ENCODE results near the gene KIAA0753.
"Not testable (repeated sequence)": the region's sequence is repeated elsewhere in the genome, so short reads cannot be mapped to it uniquely, and the experiment has no call there.

Gene KIAA0753

GRCh38 chr17:6596511-6596910 lies 44.0 kb downstream of the KIAA0753 start:
- FAIRE-seq, result no peak

- no peak for FAIRE-seq
These were observed 44.4 kb downstream of the KIAA0753 start for GRCh38 chr17:6596081-6596480.

- not testable (repeated sequence) for FAIRE-seq
These were observed 47.1 kb downstream of the KIAA0753 start for GRCh38 chr17:6593371-6593770.

DNA sequence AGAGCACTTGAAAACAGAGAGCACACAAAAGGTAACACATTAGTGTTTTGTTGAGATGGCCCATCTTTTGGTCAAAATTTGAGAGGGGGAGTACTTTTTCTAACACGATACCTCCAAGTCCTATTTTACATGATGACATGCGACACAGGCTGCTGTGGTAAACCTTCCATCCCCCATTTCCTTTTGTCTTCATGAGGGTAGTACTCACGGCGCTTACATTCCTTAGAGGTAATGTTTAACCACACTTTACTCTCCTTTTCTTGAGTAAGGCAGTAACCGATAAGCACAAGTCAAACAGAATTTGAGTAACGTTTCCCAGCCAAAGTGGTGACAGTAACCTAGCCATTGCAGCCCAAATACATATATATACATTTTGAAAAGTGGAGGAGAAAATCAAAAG lies 48.3 kb downstream of the KIAA0753 start:
- FAIRE-seq, result peak; percentile 5

GRCh38 chr17:6591599-6592158 lies 48.8 kb downstream of the KIAA0753 start:
- no peak for FAIRE-seq

GRCh38 chr17:6589266-6589946 lies 51.1 kb downstream of the KIAA0753 start:
- FAIRE-seq, result no peak

DNA sequence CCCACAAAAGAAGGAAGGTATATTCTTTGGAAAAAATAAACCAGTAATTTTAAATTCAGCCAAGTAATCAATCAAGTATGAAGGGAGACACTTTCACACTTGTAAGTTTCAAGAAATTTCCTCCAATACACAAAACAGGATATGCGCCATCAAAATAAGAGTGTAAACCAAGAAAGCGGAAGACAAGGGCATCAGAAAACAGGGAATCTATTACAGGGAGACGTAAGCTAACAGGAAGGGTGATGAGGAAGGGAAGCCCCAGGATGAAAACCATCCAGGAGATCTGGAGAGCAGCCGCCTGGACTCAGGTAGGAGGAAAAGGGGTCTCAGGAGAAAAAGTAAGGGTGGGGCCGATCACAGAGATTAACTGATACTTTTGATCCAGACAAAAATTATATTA lies 52.3 kb downstream of the KIAA0753 start:
- no peak for FAIRE-seq

GRCh38 chr17:6587310-6587709 lies 53.2 kb downstream of the KIAA0753 start:
- no peak for FAIRE-seq

DNA sequence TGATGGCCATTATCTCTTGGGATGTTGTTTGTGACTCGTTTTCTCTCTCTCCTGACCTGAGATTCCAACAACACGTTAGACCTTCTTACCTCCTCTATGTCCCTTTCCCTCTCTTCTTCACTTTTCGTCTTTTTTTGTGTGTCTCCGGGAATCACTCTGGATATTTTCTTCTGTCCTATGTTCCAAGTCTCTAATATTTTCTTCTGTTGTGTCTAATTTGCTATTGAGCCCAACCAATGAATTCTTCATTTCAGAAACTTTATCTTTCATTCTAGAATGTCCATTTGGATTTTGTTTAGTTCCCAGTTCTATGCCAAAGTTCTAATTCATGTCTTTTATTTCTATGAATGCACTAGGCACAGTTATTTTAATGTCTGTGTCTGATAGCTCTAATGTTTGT lies 57.1 kb downstream of the KIAA0753 start:
- FAIRE-seq, result no peak

GRCh38 chr17:6580625-6581024 lies 59.9 kb downstream of the KIAA0753 start:
- no peak for FAIRE-seq

GRCh38 chr17:6578491-6578890 lies 62.0 kb downstream of the KIAA0753 start:
- no peak for FAIRE-seq

GRCh38 chr17:6577686-6578263 lies 62.7 kb downstream of the KIAA0753 start:
- no peak for FAIRE-seq

DNA sequence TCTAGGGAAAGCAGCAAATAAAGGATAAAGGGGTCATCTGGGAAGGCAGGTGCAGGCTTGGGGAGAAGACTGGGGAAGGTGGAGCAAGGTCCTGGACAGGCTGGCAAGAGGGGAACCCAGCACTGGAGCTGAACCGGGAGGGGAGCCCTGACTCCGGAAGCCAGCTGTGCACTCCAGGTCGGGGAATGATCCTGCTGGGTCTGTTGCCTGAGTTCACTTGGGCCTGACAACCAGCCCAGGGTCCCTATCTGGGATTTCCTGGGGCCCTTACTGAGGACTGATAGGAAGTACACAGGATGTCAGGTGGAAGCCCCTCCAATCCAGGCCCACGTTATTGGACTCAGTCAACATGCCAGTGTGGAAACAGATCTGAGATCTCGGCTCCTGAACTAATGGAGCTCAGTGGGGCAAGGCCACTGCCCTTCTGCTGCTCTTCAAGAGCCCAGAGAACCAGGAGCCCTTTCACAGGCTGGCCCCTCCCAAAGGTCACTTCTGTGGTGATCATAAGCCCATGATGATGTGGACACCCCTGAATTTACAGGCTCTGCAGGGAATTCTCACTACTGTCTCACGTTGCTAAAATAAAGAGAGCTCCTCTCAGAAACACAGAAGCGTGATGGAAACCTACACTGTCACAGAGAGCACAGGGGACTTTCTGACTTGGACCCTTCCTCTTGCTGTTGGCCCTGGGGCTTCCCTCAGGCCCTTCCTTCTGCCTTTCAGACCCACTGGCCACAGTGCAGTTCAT lies 64.3 kb downstream of the KIAA0753 start:
- FAIRE-seq, result no peak

- no peak for FAIRE-seq
These were observed 64.9 kb downstream of the KIAA0753 start for GRCh38 chr17:6575596-6575988.

GRCh38 chr17:6574687-6575595 lies 65.6 kb downstream of the KIAA0753 start:
- FAIRE-seq, result no peak

GRCh38 chr17:6573982-6574686 lies 66.4 kb downstream of the KIAA0753 start:
- FAIRE-seq, result no peak

- FAIRE-seq, result not testable (repeated sequence)
These were observed 67.0 kb downstream of the KIAA0753 start for GRCh38 chr17:6573495-6573894.

DNA sequence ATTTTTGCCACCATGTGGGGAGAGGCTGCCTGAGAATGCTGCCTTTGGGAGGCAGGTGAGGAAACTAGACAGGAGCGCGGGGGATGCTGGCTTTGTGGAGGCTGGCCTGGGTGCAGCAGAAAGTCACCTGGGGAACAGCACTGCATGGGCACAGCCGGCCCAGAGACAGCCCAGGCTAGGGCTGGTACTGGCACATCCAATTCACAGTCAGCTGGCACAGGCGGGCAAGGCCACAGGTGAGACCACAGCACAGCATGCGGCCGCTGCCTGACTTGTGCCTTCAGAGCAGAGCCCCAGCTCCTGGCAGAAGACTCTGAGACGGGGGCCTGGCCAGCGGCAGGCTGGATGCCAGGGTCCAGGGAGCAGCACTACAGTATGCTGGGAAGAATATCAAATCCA lies 67.5 kb downstream of the KIAA0753 start:
- no peak for FAIRE-seq

DNA sequence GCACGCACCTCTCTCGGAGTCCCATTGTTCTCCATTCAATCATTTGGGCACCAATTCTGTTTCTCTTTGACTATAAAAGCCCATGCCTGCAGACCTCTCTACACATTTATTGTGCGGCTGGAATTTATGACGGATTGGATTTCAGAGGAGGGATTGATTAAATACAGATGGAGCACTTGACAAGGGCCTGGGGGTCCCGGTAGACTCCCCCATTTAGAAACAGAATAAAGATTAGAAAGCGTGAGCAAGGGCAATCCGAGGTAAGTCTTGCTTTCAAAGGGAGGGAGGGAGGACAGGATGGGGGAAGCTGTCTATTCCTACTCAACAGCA lies 69.1 kb downstream of the KIAA0753 start:
- FAIRE-seq, result no peak

DNA sequence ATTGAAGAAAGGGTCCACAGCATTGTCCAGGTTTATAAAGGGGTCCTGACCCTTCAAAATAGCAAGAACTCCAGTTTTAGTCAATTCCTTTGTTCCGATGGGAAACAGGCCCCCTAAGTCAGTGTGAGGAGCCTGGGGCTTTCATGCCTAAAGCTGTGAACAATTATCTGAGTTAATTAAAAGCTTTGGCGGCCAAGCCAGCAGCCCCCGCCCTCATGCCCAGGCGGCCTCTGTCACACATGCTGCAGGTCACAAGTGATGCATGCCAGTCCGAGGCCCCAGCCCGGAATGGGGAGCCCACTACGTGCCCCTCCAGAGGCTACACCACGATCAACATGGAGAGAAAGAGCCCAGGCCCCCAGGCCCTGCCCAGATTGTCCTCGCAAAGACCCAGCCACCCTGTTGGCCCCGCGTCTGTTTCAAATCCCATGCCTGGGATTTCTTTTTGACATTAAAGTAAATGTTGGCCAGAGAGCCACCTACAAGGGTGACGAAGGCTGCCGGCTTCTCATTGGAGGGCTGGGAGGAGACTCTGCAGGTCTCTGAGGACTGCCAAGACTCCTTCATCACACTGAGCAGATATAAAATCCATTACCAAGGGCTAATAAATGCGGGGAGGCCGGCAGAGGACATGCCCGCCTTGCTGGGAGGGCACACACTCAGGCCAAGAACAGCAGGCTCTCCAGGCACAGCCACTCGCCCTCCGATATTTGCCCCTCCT lies 69.6 kb downstream of the KIAA0753 start:
- no peak for FAIRE-seq

All from colon (tissue), 2 donors.